ENCODE results near the gene SYNE2. TPM values are rescaled to one million over a fixed set of nuclear protein-coding genes. Genes with fewer than 3 reads are reported as not detected.

The SYNE2 gene
- total RNA-seq, 1 donor from 2014 or later = 93.6 TPM

DNA sequence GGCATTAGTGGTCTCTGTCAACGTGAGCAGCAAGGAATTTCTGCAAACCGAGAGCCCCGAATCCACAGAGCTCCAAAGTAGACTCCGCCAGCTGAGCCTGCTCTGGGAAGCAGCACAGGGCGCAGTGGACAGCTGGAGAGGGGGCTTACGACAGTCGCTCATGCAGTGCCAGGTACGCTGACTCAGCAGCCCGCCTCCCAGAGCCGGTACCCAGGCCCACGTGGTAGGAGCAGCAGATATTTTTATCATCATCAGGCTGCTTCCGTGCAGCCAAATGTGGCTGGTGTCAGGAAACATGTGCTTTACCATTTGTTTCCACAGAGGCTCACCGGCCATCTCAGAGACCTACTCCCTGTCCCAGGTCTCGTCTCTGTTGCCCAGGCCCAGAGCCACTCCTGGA is 367.7 kb downstream of the SYNE2 start:
- no peak for DNase-seq

DNA sequence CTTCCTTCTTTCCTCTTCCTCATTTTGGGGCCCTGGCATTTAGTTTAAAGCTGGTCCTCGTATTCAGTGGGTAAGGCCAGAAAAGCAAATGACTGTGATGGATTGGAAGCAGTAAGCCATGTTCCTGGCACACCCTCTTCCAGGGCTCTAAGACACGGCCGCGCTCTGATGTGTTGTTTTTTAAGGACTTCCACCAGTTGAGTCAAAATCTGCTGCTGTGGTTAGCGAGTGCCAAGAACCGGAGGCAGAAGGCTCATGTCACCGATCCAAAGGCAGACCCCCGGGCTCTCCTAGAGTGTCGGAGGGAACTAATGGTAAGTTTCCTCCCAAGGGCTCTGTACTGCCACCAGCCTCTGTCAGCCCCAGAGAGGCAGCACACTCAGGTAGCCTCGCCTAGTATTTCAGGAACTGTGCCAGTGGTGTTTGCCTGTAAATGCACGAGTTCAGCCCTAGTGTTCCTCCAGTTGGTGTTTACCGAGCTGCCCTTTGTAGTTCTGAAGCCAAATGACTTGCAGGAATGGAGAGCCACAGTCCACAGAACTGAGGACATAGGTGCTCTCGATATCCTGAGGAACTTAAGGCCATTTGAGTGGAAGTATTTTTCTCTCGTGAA is 368.7 kb downstream of the SYNE2 start:
- DNase-seq = no peak

DNA sequence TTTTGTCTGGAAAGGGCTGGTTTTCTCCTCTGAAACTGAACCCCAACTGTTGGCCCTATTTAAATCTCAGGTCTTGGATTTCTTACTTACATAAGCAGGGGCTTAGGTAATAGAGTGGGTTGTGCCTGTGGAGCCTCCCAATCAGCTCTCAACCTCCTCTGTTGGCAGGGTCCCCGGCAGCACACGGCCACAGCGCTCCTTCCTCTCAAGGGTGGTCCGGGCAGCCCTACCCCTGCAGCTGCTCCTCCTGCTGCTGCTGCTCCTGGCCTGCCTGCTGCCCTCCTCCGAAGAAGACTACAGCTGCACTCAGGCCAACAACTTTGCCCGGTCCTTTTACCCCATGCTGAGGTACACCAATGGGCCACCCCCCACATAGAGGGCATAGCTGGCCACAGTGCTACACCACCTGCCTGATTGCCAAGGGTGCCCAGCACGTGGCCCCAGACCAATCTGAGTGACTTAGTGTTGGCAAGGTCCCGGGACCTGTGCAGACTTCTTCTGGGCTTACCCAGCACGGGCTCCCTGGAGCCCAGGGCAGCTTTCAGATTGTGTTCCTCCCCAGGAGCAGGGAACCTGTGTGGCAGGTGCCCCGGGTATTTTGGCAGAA is 372.4 kb downstream of the SYNE2 start:
- no peak for DNase-seq

DNA sequence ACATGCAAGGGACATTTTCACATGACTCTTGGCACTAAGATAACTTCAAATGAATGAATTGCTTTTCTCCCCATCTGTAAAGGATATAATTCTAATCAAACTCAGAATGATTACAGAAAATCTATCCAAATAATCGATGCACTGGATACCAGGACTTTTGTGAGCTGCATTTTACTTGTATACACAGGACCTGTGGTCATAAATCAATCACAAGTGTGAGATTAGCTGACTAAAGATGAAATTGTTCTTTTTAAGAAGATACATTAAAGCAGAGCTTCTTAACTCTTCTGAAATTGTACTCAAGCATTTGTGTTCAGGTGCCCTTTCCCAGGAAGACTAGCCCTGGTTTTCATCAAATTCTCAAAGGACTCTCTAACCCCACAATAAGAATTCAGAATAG is 375.1 kb downstream of the SYNE2 start:
- no peak for DNase-seq

DNA sequence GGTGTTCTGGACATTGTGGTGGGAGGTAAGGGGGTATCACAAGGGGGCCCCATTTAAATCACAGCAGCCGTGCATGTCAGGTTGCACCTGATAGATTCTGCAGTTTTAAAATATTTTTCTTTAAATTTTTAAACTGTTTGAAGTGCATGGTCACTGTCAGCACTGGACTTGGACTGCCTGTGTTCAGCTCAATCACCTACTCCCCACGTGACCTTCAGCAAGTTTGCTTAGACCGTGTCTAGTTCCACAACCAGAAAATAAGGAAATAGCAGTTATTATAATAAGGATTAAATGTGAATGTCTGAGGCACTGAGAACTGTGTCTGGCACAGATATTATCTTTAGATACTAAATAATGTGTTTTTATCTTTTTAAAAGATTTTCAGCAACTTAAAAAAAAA is 376.7 kb downstream of the SYNE2 start:
- DNase-seq = no peak

DNA sequence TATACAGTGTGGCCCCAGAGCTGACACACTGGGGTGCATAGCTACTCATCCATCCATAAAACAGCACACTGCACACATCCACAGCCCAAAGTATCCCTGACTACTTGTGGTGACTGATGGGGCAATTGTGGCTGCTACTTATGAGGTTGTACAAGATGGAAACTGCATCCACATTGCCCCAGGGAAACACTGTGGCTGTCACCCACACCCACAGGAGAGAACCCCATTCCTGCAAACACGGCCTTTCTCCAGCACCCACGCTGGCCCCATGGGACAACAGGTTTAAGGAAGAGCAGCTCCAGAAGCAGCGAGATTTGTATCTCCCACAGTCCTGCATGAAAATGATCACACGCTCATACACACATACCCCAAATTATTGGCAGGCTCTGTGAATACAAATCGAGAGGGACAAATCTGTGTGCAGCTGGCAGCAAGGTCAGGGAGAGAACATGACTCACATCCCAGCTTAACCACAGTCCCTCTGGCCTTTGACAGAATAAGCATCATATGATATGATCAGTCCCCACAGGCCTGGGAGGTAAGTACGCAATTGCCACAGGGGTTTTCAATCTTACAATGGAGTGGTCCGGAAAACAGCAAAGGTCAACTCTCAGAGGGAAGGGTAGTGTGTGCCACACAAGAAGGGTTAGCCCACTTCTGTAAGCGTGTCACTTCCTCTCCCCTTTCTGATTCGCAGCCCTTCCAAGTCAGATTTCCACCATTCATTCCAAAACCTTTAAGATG is 379.5 kb downstream of the SYNE2 start:
- peak; percentile 96 for DNase-seq

DNA sequence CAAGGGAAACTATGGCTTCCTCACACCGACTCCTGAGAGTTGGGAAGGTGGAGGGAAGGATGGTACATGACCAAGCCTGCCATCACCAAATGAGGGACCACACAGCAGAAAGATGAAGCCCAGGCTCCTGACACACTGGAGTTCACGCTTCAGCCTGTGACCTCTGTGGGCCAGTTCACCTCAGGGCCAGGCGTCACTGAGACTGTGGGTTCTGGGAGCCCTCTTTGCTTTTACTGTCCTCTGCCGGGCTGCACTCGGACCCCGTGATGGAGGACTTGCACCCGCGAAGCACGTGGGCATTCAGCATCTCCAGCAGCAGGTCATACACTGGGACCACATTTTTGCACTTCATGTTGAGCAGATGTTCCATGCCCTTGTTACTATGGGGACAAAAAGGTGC is 380.1 kb downstream of the SYNE2 start:
- no peak for DNase-seq

DNA sequence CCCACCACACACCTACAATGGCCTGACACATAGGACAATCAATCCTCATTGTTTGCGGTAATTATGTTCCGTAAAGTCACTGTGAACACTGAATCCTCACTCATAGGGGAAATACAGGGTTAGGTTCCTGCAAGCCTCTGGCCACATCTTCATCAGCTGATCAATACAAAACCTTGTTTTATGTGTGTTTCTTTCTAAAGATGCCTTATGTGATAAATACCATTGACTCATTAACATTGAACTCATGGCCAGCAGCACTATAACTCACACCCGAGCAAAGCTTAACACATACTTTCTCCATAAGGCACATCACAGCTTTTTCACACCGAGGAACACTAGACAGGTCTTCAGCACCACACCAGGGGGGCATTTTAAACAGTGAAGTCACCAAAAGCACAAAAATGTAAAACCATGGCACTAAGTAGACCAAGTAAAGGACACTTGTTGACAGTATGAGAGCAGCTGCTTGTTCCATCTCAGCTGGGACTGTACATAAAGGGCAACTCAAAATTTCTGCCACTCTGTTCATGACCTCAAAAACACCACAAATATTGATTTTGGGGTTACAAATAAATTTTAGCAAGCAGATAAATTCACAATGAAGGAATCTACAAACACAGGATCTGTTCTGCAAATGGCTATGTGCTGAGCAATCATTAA is 380.9 kb downstream of the SYNE2 start:
- no peak for DNase-seq

DNA sequence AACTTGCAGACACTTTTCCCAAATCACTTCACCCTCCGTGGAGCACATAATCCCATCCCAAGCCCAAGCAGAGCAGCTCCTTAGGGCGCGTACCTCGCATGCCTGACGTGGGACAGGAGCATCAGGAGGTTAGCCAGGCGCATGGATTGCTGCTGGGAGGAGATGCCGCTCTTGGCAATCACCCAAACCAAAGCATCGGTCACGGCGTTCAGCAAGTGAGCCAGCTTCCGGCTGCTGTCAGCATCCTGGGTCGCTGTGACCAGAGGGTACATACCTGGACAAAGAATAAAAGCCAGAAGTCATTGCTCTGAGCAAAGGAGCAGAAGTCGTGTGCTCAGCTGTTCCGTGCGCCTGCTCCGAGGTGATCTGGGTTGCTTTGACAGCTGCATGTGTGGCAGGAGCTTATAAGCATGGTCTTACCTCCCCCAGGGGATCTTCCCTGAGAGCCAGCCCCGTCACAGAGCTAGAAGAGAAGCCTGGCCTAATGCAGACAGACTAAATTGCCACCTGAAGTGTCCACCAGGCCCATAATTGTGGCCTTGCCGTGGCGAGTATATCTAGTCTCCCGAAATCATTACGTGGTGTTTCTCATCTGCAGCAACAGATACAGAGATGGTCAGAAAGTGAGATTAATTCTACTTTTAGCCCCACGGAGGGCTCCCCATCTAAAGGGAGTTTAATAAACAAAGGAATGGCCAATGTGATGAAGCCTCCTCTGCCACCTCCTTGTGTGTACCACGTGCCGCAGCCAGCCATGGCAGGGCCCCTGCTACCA is 382.3 kb downstream of the SYNE2 start:
- peak; percentile 39 for DNase-seq

DNA sequence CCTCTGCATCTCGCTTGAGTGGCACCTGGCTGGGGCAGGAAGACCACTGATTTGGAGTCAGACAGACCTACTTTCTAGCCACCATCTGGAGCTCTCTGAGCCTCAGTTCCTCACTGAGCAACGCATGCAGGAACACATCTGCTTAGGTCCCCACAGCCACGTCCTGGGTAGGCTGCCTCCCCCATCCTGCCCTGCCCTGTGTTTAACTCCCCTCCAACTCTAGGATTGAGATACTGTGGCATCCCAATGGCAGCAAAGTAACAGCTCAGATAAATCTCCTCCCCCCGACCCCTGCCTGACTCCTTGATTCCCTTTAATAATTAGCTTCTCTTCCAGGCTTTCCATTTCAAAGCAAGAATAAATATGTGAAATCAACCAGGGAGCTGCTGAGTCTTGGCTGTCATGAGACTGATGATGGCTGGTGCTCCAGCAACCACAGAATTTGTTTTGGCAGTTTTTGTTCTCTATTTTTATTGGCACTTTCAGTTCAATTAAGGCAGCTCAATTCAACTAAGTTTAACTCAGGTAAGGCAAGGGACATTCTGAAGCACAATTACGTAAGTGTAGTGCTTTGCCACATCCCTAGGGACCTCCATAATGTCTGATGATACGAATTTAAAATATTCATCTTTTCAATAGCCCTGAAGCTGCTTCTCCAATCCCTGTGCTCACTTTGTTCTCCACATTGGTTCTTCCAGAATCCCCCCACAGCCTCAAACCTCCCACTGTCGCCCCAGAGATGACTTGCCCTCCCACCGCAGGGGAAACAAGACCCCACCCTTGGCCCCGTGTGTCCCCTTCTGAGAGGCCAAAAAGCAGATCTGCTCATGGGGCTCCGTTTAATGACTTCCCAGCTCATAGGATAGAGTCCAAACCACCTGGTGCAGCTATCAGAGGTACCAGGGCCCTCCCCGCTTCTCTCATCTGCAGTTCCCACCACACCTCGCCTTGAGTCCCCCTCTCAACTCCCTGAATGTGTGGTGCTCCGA is 383.1 kb downstream of the SYNE2 start:
- no peak for DNase-seq

DNA sequence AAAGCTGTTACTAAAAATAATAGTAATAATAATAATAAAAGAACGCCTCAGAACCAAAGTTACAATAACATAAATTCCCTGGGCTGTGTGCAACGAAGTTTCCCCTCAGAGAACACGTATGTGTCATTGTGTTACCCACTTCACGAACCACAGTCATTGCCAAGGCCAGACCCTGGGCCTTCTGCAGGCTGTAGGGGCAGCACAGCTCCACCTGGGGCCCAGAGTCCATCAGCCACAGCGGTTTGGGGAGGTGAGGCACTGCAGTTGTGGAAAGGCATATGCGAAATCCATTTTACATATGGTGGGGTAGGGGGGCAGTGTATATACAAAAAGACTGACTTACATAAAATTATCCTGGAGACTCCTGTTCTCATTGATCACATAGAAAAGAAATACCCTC is 385.2 kb downstream of the SYNE2 start:
- DNase-seq = no peak

DNA sequence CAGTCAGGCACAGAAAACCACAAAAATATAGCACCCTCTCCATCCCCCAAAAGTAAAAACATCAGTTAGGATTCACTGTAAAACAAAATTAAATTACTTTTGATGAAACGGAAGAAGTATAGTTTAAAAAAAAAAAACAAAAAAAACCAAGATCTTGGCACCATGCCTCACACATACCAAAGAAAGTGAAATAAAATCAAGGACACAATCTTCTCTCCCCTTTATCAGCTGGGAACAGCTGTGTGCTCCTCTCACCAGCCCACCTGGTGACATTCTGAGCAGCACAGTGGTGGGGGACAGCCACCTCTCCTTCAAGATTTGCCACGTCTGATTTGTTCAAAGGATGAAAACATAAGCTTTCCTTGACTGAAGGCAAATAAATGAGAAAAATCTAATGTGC is 385.8 kb downstream of the SYNE2 start:
- peak; percentile 15 for DNase-seq

DNA sequence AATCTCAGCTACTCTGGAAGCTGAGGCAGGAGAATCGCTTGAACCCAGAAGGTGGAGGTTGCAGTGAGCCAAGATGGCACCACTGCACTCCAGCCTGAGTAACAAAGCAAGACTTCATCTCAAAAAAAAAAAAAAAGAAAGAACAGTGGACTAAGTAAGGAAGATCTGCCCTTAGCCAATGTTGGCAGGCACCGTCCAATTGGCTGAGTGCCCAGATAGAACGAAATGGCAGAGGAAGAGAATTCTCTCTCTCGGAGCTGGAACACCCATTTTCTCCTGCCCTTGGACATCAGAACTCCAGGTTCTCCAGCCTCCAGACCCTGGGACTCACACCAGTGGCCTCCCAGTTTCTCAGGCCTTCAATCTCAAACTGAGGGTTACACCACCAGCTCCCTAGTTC is 391.5 kb downstream of the SYNE2 start:
- peak; percentile 30 for DNase-seq

DNA sequence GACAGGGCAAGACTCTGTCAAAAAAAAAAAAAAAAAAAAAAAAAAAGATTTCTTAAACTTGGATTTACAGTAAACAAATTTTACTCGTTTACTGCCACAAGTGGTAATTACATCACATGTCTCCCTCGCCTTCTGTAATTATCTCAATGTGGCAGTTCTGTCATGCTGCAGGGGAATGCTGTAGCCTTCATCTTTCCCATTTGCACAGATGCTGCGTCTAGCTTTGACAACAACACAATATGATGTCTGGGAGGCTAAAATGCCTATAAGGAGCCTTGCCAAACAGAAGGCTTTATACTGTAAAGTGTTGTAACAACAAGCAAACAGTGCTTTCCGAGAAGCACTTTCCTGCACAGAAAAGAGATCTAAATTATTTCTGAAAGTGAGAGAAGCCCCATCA is 392.7 kb downstream of the SYNE2 start:
- no peak for DNase-seq

DNA sequence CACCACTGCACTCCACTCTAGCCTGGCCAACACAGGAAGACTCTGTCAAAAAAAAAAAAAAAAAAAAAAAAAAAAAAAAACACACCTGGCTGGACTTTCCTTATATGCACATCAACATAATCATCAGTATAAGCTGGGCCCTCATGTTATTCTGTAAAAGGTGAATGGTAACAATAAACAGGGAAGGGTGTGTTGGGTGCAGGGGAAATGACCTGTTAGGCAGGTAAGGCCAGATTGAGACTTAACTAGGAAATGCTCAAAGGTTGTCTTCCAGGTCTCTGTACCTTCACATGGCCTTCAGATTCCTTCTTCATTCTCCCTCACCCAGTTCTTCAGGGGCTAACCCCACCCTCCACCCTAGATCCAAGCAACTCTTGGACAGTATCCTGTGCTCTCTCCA is 393.9 kb downstream of the SYNE2 start:
- DNase-seq = no peak

DNA sequence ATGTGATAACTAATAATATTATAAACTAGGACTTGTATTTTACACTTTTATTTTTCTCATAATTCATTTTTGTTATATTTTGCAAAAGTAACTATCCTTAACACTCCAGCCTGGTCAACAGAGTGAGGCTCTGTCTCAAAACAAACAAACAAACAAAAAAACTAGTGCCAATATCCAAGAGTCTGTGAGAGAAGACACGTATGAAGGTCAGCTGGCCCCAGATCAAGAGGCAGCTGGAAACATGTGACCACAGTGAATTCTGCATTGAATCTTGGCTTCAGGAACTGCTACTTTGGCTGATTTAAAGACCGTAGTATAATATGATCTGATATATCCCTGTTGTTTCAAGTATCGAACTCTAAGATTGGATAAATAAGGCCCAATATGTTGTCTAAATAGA is 394.4 kb downstream of the SYNE2 start:
- DNase-seq = no peak

DNA sequence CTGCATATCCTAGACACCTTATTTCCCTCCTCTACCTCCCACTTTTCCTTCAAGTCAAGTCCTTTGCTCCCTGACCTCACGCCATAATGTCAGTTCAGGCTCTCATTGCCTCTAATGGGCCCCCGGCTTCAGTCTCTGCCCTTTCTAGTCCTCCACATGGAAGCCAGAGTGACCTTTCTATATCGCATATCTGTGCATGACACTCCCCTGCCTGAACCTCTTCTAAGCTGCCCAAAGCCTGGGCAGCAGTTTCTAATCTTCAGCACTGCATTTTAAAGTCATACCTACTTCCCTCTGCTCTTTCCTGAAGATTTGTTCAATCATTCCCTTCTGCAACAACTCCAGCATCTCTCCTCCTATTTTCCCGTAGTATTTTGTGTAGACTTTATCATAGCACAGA is 395.9 kb downstream of the SYNE2 start:
- no peak for DNase-seq

DNA sequence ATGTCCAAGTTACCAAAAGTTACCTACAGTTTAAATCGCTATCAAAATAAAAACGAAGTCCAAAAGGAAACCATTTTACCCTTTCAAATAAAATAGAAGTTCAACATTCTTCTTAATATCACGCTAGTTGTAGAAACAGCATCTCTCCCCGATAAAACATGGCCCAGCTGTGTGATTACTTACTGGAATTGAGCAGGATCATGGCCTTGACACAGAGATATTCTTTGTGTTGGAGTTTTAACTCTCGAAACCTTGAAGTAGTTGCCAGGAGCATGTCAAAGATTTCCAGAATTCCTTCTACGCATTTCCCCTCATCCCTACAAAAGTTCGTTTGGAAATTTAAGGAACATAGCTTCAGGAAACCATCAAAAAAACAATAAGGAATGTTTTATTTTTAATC is 396.6 kb downstream of the SYNE2 start:
- DNase-seq = no peak

DNA sequence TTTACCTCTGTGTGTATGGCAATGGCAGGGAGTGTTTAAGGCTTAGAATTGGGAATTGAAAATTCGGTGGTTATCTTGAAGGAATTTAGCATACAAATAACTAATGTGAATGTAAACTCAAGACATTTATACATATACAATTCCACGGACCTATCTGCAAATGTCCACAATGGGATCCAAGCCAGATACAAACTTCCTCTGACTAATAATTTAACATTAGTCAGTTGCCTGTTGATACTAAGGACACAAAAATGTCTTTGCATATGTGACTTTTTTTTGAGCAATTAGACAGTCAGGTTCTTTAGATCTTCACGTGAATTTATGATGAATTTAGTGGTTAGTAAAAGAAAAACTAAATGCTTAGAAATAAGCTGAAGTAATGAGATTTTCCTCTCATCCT is 400.9 kb downstream of the SYNE2 start:
- DNase-seq = peak; percentile 72

DNA sequence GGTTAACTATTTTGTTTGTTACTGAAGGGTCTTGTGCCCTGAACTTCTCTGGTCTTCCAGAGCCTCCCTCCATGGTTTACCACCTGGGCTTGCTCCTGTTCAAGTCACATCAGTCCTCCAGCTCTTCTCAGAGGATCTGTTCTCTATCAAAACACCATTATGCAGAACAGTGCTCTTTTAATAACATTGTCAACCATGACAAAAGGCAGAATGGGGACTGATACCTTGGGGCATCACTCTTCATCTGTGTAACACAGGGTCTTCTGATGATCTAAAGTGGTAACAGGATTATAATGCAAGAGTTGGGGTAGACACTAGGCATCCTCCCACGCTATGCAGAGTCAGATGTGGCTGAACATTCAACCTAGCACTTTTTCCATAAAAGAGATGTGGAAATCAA is 403.0 kb downstream of the SYNE2 start:
- no peak for DNase-seq

DNA sequence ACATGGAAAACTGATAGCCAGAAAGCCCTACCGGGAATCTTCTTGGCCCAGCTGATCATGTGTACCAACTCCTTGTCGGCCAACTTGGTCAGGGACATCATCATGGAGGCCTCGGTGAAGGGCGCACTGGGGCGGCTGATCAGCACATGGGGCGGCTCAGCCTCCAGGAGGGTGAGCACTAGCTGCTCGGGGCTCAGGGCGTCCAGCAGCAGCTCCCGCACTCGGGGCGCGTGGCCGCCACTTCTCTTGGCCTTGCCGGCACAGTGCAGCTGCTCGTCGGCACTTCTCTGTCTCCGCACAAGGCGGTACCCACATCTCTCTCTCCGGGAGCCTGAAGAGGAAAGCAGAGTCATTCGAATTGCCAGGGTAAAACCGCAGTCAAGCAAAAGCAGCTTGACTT is 407.6 kb downstream of the SYNE2 start:
- no peak for DNase-seq

DNA sequence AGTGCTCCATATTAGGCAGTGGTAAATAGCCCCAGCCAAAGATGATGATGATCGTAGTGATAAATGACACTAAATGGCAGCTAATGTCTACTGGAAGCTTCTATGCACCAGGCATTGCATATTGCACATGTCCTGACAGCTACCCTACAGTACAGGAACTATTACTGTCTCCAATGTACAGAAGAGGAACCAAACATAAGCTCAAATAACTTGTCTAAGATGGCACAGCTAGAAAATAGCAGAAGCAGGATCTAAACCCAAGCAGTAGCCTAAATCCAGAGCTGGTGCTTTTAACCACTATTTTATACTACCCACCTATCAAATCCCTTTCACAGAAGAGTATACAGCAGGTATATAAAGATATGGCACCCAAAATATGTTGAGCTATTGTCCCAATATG is 412.4 kb downstream of the SYNE2 start:
- DNase-seq = no peak
